Epithelial cell of proximal tubule (primary cell): Measurements from ENCODE around the gene PHF21A. TPM values are rescaled to one million over a fixed set of nuclear protein-coding genes. Genes with fewer than 3 reads are reported as not detected.

Experiments used
- DNase-seq: peaks from one replicate; pipeline ENCODE4 v3.0.0-alpha.2; 2011; ENCODE audit warnings: low read depth
- H3K4me3 ChIP-seq: 2 replicates; pipeline ENCODE4 v1.5.1; 2011; ENCODE audit warnings: low read depth, mild to moderate bottlenecking, low read length
- CTCF ChIP-seq: conservative IDR thresholded peaks from 2 replicates; pipeline ENCODE4 v1.5.1; 2012; ENCODE audit warnings: low read depth, mild to moderate bottlenecking, low read length
- total RNA-seq: library from RNA; depleted of rRNA; stranded (reverse); fragments of >200 nt; gene quantifications from 2 replicates; pipeline ENCODE4 v1.2.3, GENCODE V29; 2015

The PHF21A gene
- total RNA-seq, 1 donor from 2014 or later = 5.8 TPM

GRCh38 chr11:45896422-45896984, 224.8 kb downstream of the PHF21A start:
- H3K4me3 ChIP-seq = no peak overlapping the region
- DNase-seq = no peak
- TF ChIP-seq CTCF = no peak

GRCh38 chr11:45895553-45896259, 225.5 kb downstream of the PHF21A start:
- no peak overlapping the region for H3K4me3 ChIP-seq
- DNase-seq = no peak
- TF ChIP-seq CTCF = no peak

GRCh38 chr11:45894555-45895247, 226.6 kb downstream of the PHF21A start:
- no peak overlapping the region for H3K4me3 ChIP-seq
- no peak for TF ChIP-seq CTCF
- no peak for DNase-seq

GRCh38 chr11:45892856-45893255, 228.4 kb downstream of the PHF21A start:
- DNase-seq = no peak
- no peak overlapping the region for H3K4me3 ChIP-seq
- no peak for TF ChIP-seq CTCF

- H3K4me3 ChIP-seq = no peak overlapping the region
- no peak for TF ChIP-seq CTCF
- DNase-seq = no peak
These were observed 230.2 kb downstream of the PHF21A start for GRCh38 chr11:45890886-45891550.

- no peak overlapping the region for H3K4me3 ChIP-seq
- no peak for DNase-seq
- no peak for TF ChIP-seq CTCF
These were observed 231.3 kb downstream of the PHF21A start for GRCh38 chr11:45889966-45890365.
